Transverse colon (tissue), 4 donors: ENCODE data around the gene TUBD1. TPM values are rescaled to one million over a fixed set of nuclear protein-coding genes. Genes with fewer than 3 reads are reported as not detected.

Experiments used
- DNase-seq: peaks from one replicate; pipeline ENCODE4 v3.0.0-alpha.2; 2019
- H3K27ac ChIP-seq, 4 donors: fragments of 200-600 bp; sonication (generic); 2 replicates each; pipeline ENCODE4 v1.5.1; 2016 to 2018; ENCODE audit warnings: inconsistent platforms in 4 of 4
- H3K27me3 ChIP-seq: fragments of 200-600 bp; sonication (generic); 2 replicates; pipeline ENCODE4 v1.5.1; 2017; ENCODE audit warnings: inconsistent platforms
- H3K36me3 ChIP-seq, 4 donors: fragments of 200-600 bp; sonication (generic); 2 replicates each; pipeline ENCODE4 v1.5.1; 2017 to 2019; ENCODE audit warnings: inconsistent platforms in 4 of 4
- H3K4me1 ChIP-seq, 4 donors: fragments of 200-600 bp; sonication (generic); 2 replicates each; pipeline ENCODE4 v1.5.1; 2017 to 2020; ENCODE audit warnings: inconsistent platforms in 4 of 4
- H3K4me3 ChIP-seq, 4 donors: fragments of 200-600 bp; sonication (generic); 1 replicate in 1 of 4; 2 replicates in 3 of 4; pipeline versions ENCODE4 v1.5.1 to v1.6.1; 2017 to 2019; ENCODE audit warnings: inconsistent platforms in 4 of 4
- H3K9me3 ChIP-seq, 2 donors: fragments of 200-600 bp; sonication (generic); 2 replicates each; pipeline ENCODE4 v1.5.1; 2017 to 2019; ENCODE audit warnings: inconsistent platforms in 2 of 2
- CTCF ChIP-seq, 5 experiments: fragments of 200-600 bp in 3 of 5; fragments of 450-650 bp in 2 of 5; sonication (generic) in 3 of 5; IDR thresholded peaks; 1 replicate in 2 of 5; 2 replicates in 3 of 5; pipeline ENCODE4 v1.5.1; 2016 to 2017; ENCODE audit warnings: antibody characterized with exemption in 5 of 5, inconsistent platforms in 3 of 5, mild to moderate bottlenecking in 2 of 5, moderate library complexity in 1 of 5
- EP300 ChIP-seq: sonication (generic); formaldehyde crosslinking; IDR thresholded peaks from one replicate; pipeline ENCODE4 v1.6.1; 2017; ENCODE audit warnings: antibody characterized with exemption, low read depth
- POLR2A ChIP-seq: fragments of 450-650 bp; IDR thresholded peaks from one replicate; pipeline ENCODE4 v1.6.1; 2016; ENCODE audit warnings: antibody characterized with exemption, mild to moderate bottlenecking, moderate library complexity
- POLR2AphosphoS5 ChIP-seq, 3 donors: sonication (generic); formaldehyde crosslinking; IDR thresholded peaks; one replicate each; pipeline ENCODE4 v1.6.1; 2016; ENCODE audit warnings: antibody characterized with exemption in 3 of 3
- WGBS, 2 donors: methylation state at CpG; one replicate each; pipeline ENCODE4 v1.1.5; 2018; ENCODE audit warnings: low coverage in 1 of 2; 5-methylcytosine and 5-hydroxymethylcytosine counted together
- in situ Hi-C, 4 donors: fragments of 200-750 bp; cut with MboI; loops; one replicate each; pipeline versions ENCODE4 v1.15.0 to v1.15.1; 2017; ENCODE audit warnings: low sequenced_read_pairs in 3 of 4, low pct_ligation_motif_present in 1 of 4, low pct_unique_long_range_greater_than_20kb in 1 of 4
- intact Hi-C: fragments of 100-400 bp; cut with DNase I; formaldehyde crosslinking; loops from one replicate; pipeline ENCODE4 v1.15.1; 2023; ENCODE audit warnings: low total_unique reads
- total RNA-seq, 4 donors: library from RNA; depleted of rRNA; stranded (reverse); fragments of >200 nt; gene quantifications; one replicate each; pipeline ENCODE4 v1.1.0, GENCODE V29; 2016

The TUBD1 gene
- total RNA-seq, 4 donors from 2014 or later: 0.80 to 13.3 (median 4.1) TPM

GRCh38 chr17:59892251-59892923, 356 bp downstream of the TUBD1 start:
- Histone ChIP-seq H3K27ac (peak overlapping the region; percentile 93 to 96 (median 94)), H3K9me3 (no peaks in the 10 kb centered on the region), H3K4me3 (peak overlapping the region; percentile 27 to 99 (median 92)), H3K36me3 (peaks cover 0 to 9% (median 0%) of the 10 kb centered on the region in 4 donors), H3K27me3 (no peaks in the 10 kb centered on the region), H3K4me1 (peaks cover 13 to 28% (median 23%) of the 10 kb centered on the region in 4 donors)
- peak; percentile 14 for DNase-seq
- TF ChIP-seq CTCF (IDR thresholded peaks at IDR 0.05) (peak in 2 of 5 experiments; percentile 11 to 15), POLR2AphosphoS5 (IDR thresholded peaks at IDR 0.05) (no peak)
- intact Hi-C loops: no loop called here
- in situ Hi-C loops: no loop called here
- 4 to 6% methylated on average over 21 to 25 of the region's 25 CpGs for WGBS, 2 donors

- TF ChIP-seq POLR2AphosphoS5 (IDR thresholded peaks at IDR 0.05) (no peak), POLR2A (no peak), CTCF (IDR thresholded peaks at IDR 0.05) (no peak), EP300 (no peak)
- H3K4me3 ChIP-seq: no peak overlapping the region
- WGBS, 2 donors: 99 to 100% methylated on average over 2 of the region's 2 CpGs
Observed at GRCh38 chr17:59890720-59891119, 2.0 kb downstream of the TUBD1 start.

GRCh38 chr17:59888145-59888750, 4.5 kb downstream of the TUBD1 start:
- no peaks in the 10 kb centered on the region for H3K9me3 ChIP-seq
- in situ Hi-C loops: no loop called here
- DNase-seq: no peak
- 94 to 95% methylated on average over 2 to 8 of the region's 8 CpGs for WGBS, 2 donors
- H3K4me1 ChIP-seq: peaks cover 6 to 16% (median 10%) of the 10 kb centered on the region in 4 donors
- peaks cover 0 to 23% (median 11%) of the 10 kb centered on the region in 4 donors for H3K36me3 ChIP-seq
- H3K27ac ChIP-seq: no peak overlapping the region
- TF ChIP-seq EP300: no peak
- TF ChIP-seq POLR2A: no peak
- TF ChIP-seq CTCF (IDR thresholded peaks at IDR 0.05): no peak
- no peak for TF ChIP-seq POLR2AphosphoS5 (IDR thresholded peaks at IDR 0.05)
- no peak overlapping the region for H3K4me3 ChIP-seq
- no peaks in the 10 kb centered on the region for H3K27me3 ChIP-seq
- intact Hi-C loops: no loop called here

More at GRCh38 chr17:59890720-59891119, 2.0 kb downstream of the TUBD1 start:
- Histone ChIP-seq H3K9me3 (no peaks in the 10 kb centered on the region), H3K27me3 (no peaks in the 10 kb centered on the region), H3K4me1 (peaks cover 13 to 28% (median 23%) of the 10 kb centered on the region in 4 donors), H3K36me3 (peaks cover 0 to 9% (median 0%) of the 10 kb centered on the region in 4 donors), H3K27ac (no peak overlapping the region)
- intact Hi-C loops (no loop called here), in situ Hi-C loops (no loop called here)
- no peak for DNase-seq

GRCh38 chr17:59884861-59885260, 7.9 kb downstream of the TUBD1 start:
- Histone ChIP-seq H3K4me1 (no peaks in the 10 kb centered on the region), H3K27ac (no peak overlapping the region), H3K4me3 (no peak overlapping the region), H3K9me3 (no peaks in the 10 kb centered on the region), H3K36me3 (peaks cover 0 to 43% (median 11%) of the 10 kb centered on the region in 4 donors), H3K27me3 (no peaks in the 10 kb centered on the region)
- intact Hi-C loops (no loop called here), in situ Hi-C loops (no loop called here)
- TF ChIP-seq POLR2AphosphoS5 (IDR thresholded peaks at IDR 0.05): no peak
- TF ChIP-seq POLR2A: no peak
- TF ChIP-seq CTCF (IDR thresholded peaks at IDR 0.05): no peak
- no peak for TF ChIP-seq EP300
- no peak for DNase-seq
- 94 to 100% methylated on average over 4 to 9 of the region's 9 CpGs for WGBS, 2 donors
